K562 (cell line): Measurements from ENCODE around the gene RASSF1. TPM values are rescaled to one million over a fixed set of nuclear protein-coding genes. Genes with fewer than 3 reads are reported as not detected.

Experiments used
- CCAR2 ChIP-seq: fragments of 200-400 bp; formaldehyde crosslinking; IDR thresholded peaks from 2 replicates; pipeline ENCODE4 v1.6.1; 2017; ENCODE audit warnings: mild to moderate bottlenecking, low read depth, low read length
- KLF10 ChIP-seq: fragments of 250-450 bp; sonication (Bioruptor Pico); IDR thresholded peaks from 2 replicates; pipeline ENCODE4 v1.6.1; 2021; ENCODE audit warnings: matching md5 sums
- L3MBTL2 ChIP-seq: fragments of 450-650 bp; IDR thresholded peaks from 2 replicates; pipeline ENCODE4 v1.6.1; 2016; ENCODE audit warnings: mild to moderate bottlenecking, moderate library complexity
- MAZ ChIP-seq, 2 experiments: fragments of 450-650 bp in 1 of 2; sonication (generic) in 1 of 2; formaldehyde crosslinking; IDR thresholded peaks in 1 of 2; conservative IDR thresholded peaks in 1 of 2; 2 replicates each; pipeline versions ENCODE4 v1.4.0 to v1.5.0; 2020; ENCODE audit warnings: mild to moderate bottlenecking in 1 of 2, missing genetic modification reagents in 1 of 2
- ZNF197 ChIP-seq: fragments of 200-800 bp; sonication (Bioruptor generic); IDR thresholded peaks from 2 replicates; pipeline ENCODE4 v1.6.1; 2016; ENCODE audit warnings: low read depth, missing genetic modification characterization, missing compliant biosample characterization
- polyA plus RNA-seq, 8 experiments: library from polyadenylated mRNA; depleted of rRNA in 4 of 8; stranded (reverse) in 5 of 8; unstranded in 3 of 8; fragments of >200 nt; fragmentation: Nextera tagmentation in 2 of 8; fragmentation: Illumina TruSeq in 1 of 8; extraction: Ambion mirVana in 2 of 8; extraction: Trizol in 1 of 8; gene quantifications; 2 replicates each; pipeline versions ENCODE4 v1.2.1 to v1.2.3, GENCODE V29; 2011 to 2014; ENCODE audit warnings: inconsistent platforms in 1 of 8, missing spikeins in 1 of 8
- total RNA-seq, 7 experiments: library from RNA; depleted of rRNA in 6 of 7; stranded (reverse); fragments of >200 nt in 6 of 7; fragmentation: Illumina TruSeq in 2 of 7; extraction: Trizol in 2 of 7; gene quantifications; 2 replicates each; pipeline versions ENCODE4 v1.2.1 to v1.2.3, GENCODE V29; 2011 to 2021; ENCODE audit warnings: low replicate concordance in 1 of 7
- TF ChIP-seq, protein P1 (sequence below): fragments of 250-450 bp; sonication (Bioruptor Pico); IDR thresholded peaks from 2 replicates; pipeline ENCODE4 v1.8.0; 2021; ENCODE audit warnings: mild to moderate bottlenecking, moderate library complexity
- TF ChIP-seq, protein P2 (sequence below), 2 experiments: fragments of 450-650 bp; IDR thresholded peaks; 2 replicates each; pipeline ENCODE4 v1.6.1; 2016
- TF ChIP-seq, protein P3 (sequence below): sonication (generic); formaldehyde crosslinking; IDR thresholded peaks from 2 replicates; pipeline ENCODE4 v1.8.1; 2023; ENCODE audit warnings: mild to moderate bottlenecking, missing genetic modification reagents
- TF ChIP-seq, protein P4 (sequence below): fragments of 450-650 bp; IDR thresholded peaks from 2 replicates; pipeline ENCODE4 v1.6.1; 2016; ENCODE audit warnings: mild to moderate bottlenecking, moderate library complexity

Gene RASSF1
- total and polyA plus RNA-seq, 9 of the 15 experiments (the other 6 are each of a cell fraction or from before 2014, with no cell fraction given): 3.6 to 57.1 (median 24.6) TPM

DNA sequence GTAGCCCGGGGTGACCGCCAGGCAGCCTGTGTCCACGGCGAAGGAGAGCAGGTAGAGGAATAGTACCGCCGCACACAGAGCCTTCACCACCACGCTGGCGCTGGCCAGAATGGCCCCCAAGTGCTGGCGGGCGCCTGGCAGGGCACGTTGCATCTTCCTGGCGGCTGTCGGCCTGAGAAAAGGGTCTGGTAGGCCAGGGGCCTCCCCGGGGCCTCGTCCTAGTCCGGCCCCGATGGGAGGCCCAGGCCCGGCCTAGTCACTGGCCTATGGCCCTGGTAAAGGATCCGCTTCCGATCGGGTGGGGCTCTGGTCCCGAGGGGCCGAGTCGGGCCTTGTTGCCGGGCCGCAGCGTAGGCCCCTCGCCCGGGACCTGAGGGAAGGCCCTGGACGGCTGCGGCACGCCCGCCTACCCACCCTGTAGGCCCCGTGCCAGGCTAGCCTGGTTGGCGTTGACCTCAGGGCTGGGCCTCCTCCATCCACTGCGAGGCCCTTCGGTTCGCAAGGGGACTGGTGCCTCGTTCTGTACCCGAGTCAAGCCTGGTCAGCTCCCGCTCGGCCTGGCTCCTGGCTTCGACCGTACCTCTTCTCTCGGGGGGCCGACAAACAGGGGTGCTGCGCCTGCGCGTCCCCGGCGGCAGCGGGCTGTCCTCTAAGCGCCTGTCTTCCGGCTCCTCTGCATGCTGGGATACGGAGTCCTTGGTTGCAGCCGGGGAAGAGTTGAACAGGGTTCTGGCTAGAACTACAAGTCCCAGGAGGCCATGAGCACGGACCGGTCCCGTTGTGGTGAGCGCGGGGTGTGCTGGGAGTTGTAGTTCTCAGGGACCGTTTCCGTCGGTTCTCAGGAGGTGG lies 18.5 kb upstream of the RASSF1 start, which contains the start of gene TMEM115 (continued):
- TF ChIP-seq, protein P1, sequence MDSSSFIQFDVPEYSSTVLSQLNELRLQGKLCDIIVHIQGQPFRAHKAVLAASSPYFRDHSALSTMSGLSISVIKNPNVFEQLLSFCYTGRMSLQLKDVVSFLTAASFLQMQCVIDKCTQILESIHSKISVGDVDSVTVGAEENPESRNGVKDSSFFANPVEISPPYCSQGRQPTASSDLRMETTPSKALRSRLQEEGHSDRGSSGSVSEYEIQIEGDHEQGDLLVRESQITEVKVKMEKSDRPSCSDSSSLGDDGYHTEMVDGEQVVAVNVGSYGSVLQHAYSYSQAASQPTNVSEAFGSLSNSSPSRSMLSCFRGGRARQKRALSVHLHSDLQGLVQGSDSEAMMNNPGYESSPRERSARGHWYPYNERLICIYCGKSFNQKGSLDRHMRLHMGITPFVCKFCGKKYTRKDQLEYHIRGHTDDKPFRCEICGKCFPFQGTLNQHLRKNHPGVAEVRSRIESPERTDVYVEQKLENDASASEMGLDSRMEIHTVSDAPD (CRISPR knock-in tag): no peak
- TF ChIP-seq KLF10 (CRISPR knock-in tag) (no peak), MAZ (CRISPR knock-in tag; conservative IDR thresholded peaks at IDR 0.05 in 1 of 2, IDR thresholded peaks at IDR 0.05 in 1 of 2) (peak in 1 of 2 experiments; percentile 46; a peak in 2 of 4 replicates), L3MBTL2 (peak; percentile 82), ZNF197 (CRISPR knock-in tag) (peak; percentile 80), CCAR2 (no peak)
- TF ChIP-seq, protein P2, sequence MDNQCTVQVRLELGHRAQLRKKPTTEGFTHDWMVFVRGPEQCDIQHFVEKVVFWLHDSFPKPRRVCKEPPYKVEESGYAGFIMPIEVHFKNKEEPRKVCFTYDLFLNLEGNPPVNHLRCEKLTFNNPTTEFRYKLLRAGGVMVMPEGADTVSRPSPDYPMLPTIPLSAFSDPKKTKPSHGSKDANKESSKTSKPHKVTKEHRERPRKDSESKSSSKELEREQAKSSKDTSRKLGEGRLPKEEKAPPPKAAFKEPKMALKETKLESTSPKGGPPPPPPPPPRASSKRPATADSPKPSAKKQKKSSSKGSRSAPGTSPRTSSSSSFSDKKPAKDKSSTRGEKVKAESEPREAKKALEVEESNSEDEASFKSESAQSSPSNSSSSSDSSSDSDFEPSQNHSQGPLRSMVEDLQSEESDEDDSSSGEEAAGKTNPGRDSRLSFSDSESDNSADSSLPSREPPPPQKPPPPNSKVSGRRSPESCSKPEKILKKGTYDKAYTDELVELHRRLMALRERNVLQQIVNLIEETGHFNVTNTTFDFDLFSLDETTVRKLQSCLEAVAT (IDR thresholded peaks at IDR 0.05): no peak
- TF ChIP-seq, protein P3, sequence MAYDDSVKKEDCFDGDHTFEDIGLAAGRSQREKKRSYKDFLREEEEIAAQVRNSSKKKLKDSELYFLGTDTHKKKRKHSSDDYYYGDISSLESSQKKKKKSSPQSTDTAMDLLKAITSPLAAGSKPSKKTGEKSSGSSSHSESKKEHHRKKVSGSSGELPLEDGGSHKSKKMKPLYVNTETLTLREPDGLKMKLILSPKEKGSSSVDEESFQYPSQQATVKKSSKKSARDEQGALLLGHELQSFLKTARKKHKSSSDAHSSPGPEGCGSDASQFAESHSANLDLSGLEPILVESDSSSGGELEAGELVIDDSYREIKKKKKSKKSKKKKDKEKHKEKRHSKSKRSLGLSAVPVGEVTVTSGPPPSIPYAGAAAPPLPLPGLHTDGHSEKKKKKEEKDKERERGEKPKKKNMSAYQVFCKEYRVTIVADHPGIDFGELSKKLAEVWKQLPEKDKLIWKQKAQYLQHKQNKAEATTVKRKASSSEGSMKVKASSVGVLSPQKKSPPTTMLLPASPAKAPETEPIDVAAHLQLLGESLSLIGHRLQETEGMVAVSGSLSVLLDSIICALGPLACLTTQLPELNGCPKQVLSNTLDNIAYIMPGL (CRISPR knock-in tag): no peak
- TF ChIP-seq, protein P4, sequence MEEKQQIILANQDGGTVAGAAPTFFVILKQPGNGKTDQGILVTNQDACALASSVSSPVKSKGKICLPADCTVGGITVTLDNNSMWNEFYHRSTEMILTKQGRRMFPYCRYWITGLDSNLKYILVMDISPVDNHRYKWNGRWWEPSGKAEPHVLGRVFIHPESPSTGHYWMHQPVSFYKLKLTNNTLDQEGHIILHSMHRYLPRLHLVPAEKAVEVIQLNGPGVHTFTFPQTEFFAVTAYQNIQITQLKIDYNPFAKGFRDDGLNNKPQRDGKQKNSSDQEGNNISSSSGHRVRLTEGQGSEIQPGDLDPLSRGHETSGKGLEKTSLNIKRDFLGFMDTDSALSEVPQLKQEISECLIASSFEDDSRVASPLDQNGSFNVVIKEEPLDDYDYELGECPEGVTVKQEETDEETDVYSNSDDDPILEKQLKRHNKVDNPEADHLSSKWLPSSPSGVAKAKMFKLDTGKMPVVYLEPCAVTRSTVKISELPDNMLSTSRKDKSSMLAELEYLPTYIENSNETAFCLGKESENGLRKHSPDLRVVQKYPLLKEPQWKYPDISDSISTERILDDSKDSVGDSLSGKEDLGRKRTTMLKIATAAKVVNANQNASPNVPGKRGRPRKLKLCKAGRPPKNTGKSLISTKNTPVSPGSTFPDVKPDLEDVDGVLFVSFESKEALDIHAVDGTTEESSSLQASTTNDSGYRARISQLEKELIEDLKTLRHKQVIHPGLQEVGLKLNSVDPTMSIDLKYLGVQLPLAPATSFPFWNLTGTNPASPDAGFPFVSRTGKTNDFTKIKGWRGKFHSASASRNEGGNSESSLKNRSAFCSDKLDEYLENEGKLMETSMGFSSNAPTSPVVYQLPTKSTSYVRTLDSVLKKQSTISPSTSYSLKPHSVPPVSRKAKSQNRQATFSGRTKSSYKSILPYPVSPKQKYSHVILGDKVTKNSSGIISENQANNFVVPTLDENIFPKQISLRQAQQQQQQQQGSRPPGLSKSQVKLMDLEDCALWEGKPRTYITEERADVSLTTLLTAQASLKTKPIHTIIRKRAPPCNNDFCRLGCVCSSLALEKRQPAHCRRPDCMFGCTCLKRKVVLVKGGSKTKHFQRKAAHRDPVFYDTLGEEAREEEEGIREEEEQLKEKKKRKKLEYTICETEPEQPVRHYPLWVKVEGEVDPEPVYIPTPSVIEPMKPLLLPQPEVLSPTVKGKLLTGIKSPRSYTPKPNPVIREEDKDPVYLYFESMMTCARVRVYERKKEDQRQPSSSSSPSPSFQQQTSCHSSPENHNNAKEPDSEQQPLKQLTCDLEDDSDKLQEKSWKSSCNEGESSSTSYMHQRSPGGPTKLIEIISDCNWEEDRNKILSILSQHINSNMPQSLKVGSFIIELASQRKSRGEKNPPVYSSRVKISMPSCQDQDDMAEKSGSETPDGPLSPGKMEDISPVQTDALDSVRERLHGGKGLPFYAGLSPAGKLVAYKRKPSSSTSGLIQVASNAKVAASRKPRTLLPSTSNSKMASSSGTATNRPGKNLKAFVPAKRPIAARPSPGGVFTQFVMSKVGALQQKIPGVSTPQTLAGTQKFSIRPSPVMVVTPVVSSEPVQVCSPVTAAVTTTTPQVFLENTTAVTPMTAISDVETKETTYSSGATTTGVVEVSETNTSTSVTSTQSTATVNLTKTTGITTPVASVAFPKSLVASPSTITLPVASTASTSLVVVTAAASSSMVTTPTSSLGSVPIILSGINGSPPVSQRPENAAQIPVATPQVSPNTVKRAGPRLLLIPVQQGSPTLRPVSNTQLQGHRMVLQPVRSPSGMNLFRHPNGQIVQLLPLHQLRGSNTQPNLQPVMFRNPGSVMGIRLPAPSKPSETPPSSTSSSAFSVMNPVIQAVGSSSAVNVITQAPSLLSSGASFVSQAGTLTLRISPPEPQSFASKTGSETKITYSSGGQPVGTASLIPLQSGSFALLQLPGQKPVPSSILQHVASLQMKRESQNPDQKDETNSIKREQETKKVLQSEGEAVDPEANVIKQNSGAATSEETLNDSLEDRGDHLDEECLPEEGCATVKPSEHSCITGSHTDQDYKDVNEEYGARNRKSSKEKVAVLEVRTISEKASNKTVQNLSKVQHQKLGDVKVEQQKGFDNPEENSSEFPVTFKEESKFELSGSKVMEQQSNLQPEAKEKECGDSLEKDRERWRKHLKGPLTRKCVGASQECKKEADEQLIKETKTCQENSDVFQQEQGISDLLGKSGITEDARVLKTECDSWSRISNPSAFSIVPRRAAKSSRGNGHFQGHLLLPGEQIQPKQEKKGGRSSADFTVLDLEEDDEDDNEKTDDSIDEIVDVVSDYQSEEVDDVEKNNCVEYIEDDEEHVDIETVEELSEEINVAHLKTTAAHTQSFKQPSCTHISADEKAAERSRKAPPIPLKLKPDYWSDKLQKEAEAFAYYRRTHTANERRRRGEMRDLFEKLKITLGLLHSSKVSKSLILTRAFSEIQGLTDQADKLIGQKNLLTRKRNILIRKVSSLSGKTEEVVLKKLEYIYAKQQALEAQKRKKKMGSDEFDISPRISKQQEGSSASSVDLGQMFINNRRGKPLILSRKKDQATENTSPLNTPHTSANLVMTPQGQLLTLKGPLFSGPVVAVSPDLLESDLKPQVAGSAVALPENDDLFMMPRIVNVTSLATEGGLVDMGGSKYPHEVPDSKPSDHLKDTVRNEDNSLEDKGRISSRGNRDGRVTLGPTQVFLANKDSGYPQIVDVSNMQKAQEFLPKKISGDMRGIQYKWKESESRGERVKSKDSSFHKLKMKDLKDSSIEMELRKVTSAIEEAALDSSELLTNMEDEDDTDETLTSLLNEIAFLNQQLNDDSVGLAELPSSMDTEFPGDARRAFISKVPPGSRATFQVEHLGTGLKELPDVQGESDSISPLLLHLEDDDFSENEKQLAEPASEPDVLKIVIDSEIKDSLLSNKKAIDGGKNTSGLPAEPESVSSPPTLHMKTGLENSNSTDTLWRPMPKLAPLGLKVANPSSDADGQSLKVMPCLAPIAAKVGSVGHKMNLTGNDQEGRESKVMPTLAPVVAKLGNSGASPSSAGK: peak; percentile 72
